ENCODE data around the gene VAC14.

VAC14 gene

DNA sequence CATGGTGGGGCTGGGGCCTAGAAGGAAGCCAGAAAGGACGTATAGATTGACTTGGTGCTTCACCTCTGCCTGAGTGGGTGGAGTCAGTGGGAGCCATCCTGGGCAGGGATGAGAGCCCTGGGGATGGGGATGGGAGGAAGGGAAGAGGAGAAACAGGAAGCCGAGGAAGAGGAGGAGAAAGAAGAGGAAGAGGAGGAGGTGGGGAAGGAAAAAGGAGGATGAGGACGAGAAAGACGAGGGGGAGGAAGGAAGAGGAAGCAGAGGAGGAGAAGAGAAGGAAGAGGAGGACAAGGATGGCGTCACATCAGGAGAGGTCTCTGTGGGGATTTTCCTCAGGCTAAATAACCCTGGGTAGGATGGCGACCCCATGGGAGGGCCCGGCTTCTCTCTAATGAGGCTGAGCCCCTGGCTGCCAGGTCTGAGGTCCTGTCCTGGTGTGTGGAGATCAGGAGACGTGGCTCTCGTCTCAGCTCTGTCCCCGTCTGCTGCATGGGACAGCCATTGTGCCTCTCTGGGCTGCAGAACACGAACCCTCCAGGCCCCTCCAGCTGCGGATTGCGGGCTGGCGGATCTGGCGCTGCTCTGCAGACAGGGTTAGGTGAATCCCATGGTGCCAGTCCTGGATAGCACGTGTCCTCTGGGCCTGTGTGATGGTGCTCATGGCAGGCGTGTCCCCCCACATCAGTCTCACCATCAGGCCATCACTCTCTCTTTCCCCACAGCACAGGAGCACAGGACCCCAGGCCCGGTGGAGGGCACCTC lies 79.6 kb downstream of the VAC14 start:
- DNase-seq, result no peak

DNA sequence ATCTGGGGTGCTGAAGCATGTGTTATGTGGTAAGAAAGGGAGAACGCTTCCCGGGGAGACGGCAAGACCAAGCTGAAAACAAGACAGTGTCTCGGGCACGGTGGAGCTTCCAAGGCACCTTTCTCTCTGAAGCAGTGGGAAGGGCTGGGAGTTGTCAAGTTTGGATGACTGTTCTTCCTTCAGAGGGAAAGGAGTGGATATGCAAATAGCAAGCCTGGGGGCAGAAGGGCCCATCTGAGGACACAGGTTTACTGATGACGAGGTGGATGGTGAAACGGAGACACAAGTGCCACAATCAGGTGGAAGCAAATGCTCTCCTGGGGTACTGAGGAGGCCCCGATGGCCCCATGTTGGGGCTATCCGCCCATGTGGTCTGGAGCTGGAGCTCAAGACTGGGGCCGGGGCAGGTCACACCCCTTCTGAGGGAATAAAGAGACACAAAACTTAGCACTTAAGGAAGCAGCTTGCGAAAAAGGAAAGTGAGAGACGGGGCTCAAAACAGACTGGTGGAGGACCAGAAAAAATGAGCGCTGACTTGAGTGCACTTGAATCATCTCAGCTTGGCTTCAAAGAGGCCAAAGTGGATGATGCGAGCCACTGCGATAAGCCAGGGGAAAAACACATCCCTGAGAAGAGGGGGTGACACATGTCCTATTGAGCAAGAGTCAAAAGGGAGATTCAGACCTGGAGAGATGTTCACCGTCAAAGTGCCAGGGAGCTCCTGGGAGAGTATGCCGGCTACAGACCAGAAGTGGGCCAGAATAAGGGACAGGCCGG lies 80.3 kb downstream of the VAC14 start:
- DNase-seq, result no peak

GRCh38 chr16:70717065-70717464 lies 83.9 kb downstream of the VAC14 start:
- no peak for DNase-seq

- DNase-seq, result no peak
These were observed 85.0 kb downstream of the VAC14 start for GRCh38 chr16:70715860-70716357.

GRCh38 chr16:70715055-70715858 lies 85.7 kb downstream of the VAC14 start:
- no peak for DNase-seq

DNA sequence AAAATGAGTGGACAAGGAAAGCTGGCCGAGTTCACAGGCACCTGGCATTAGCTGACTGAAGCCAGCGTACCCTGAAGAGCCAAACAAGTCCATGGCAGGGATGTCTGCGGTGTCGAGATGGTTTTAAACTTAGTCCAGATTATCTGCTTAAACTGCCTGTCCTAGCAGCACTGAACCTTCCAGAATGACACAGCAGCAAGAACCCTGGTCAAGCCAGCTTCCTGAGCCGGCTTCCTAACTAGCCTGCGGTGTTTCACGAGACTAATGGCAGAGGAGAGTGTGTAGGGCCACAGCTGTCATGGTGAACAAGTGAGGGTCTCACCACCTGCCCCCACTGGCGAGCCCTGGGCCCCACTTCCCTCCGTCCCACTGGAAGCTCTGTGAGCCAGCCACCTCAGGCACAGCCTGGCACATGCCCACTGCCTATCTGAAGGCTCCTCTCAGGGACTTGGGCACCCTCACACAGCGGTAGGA lies 86.3 kb downstream of the VAC14 start:
- no peak for DNase-seq

- DNase-seq, result no peak
These were observed 87.1 kb downstream of the VAC14 start for GRCh38 chr16:70713824-70714223.

DNA sequence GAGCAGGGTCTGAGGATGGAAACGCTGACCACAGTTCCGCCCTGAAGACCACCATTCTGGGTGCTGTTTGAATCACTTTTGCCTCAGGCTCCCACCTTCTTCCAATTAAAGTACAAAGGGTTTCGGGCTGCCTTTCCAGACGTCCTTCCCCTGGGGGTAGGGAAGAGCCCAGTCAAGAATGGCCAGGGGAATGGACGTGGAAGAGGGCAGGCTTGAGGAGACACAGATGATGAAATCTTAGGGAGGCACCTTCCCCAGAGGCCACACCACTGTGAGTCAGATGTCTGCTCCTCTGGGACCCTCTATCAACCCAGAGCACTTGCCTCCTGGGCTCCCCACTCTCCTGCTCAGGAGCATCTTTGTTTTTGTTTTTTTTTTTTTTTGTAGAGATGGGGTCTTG lies 87.6 kb downstream of the VAC14 start:
- no peak for DNase-seq

- DNase-seq, result no peak
These were observed 88.0 kb downstream of the VAC14 start for GRCh38 chr16:70712942-70713341.

DNA sequence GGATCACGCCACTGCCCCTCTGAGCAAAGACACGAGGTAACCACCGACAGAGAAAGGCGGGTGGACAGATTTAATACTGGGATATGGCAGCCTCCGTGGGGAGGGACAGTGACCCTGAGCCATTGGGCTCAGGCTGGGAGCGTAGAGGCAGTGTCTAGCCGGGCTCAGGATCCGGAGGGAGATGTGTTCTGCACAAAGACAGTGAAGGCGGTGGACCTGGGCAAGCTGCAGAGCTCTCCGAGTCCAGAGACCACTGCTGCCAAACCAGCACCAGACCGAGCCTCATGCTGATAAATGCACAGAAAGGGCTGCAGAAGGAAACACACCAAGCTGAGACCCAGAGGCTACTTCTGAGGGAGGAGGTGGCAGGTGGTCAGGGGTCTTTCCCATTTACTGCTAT lies 88.6 kb downstream of the VAC14 start:
- DNase-seq, result no peak

DNA sequence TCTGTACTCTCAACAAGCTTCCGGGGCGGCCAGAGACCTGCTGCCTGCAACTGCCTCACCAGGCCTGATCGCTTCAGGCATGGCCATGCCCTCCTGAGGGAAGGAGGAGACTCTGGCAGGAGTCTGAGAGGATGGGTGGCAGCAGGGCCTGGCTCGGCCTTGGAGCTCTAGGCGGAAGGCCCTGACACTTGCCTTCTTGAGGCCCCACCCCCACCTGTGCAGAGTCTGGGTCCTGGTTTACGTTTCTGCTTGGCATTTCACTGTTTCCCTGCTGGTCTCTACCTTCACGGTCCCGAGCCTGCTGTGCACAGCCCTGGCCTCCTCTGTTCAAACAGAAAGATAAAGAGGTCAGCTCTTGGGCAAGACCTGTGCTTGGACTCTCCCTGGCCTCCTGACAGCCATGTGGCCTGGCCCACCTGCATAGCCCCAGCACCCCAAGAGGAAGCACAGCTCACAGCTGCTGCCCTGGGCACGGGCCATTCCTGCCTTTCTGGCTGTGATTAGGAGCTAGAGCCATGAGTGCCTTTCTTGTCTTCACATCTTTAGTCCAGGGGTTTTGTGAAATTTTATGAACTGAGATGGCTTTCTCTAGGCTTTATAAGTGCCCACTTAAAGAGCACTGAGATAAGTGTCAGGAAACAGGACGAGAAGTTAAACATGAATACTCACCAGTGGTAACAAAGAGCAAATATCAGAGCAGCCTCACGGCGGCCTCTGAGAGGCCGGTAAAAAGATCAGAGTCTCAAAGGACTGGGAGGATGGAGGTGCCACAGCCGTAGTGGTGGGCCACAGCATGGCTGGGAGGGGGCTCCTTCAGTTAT lies 89.5 kb downstream of the VAC14 start:
- DNase-seq, result no peak

- DNase-seq, result no peak
These were observed 90.3 kb downstream of the VAC14 start for GRCh38 chr16:70710422-70711210.

- no peak for DNase-seq
These were observed 91.0 kb downstream of the VAC14 start for GRCh38 chr16:70709942-70710341.

DNA sequence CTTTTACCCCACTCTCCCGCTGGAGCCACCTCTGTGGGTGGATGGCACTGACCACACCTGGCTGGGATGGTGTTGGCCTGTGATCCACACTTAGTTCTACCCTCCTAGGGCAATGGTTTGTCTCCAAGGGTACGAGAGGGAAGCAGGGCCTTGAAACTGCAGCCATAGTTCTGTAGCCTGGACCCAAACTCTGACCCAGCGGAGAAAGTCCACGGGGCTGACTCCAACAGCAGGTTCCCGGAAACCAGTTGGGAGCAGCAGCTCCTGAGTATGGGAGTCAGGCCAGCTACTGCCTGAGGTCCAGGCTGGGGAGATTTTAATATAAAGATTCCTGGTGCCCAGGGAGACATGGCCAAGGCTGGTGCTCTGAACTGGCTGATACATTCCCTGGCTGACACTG lies 91.5 kb downstream of the VAC14 start:
- no peak for DNase-seq

DNA sequence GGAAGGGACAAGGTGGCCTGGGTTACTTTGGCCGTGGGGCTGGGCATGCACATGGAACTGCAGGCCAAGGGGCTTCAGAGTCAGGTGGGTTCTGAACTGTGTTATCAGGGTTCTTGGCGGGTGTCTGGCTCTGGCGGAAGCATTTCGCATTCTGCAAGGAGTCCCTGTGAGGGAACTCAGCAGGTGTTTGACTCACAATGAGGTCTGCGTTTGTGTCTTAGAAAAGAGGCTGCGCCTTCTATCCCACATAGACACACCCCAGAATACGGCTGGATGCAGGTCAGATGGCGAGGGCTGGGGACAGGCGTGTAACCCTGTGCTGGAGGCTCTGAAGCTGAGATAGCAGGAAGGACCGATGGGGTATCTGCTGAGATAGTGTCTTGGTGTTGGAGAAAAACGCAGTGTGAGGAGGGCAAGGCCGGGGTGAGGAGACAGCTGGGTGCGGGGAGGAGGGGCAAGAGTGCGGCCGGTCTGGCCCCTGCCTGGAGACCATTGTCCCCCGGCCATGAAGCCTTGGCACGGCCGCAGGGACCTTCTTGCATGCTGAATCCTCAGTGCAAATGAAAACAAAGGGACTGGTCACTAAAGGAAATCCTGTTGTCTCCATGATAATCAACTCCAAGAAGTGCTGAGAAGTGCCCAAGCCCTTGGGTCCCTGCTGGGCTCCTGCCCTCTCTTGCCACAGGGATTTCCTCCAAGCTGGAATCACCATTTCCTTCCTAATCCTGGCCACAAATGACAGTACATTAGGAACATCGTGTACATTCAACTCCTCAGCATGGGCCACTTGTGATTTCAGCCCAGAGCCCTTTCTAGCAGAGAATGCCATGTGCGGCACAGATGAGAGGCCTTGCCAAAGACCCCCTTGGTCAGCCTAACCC lies 92.4 kb downstream of the VAC14 start:
- DNase-seq, result no peak

- no peak for DNase-seq
These were observed 94.0 kb downstream of the VAC14 start for GRCh38 chr16:70706948-70707465.

DNA sequence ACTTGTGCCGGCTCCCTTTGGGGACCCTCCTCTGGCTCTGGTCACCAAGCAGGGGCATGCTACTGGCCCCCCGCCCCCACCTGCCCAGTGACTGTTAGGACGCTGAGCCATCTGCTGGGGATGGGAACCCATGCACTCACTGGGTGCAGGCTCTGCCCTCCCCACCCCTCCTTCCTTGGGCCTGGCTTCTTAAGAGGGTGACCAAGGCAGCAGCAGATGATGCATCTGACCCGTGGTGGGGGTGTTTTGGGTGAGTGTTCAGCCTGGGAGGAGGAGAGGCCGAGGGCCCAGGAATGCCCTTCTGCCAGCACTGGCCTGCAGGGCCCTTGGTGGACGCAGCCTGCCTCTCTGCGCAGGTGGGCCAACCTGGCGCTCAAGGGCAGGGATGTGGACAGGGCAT lies 95.9 kb downstream of the VAC14 start:
- DNase-seq, result no peak

- DNase-seq, result no peak
These were observed 96.4 kb downstream of the VAC14 start for GRCh38 chr16:70704586-70704985.

DNA sequence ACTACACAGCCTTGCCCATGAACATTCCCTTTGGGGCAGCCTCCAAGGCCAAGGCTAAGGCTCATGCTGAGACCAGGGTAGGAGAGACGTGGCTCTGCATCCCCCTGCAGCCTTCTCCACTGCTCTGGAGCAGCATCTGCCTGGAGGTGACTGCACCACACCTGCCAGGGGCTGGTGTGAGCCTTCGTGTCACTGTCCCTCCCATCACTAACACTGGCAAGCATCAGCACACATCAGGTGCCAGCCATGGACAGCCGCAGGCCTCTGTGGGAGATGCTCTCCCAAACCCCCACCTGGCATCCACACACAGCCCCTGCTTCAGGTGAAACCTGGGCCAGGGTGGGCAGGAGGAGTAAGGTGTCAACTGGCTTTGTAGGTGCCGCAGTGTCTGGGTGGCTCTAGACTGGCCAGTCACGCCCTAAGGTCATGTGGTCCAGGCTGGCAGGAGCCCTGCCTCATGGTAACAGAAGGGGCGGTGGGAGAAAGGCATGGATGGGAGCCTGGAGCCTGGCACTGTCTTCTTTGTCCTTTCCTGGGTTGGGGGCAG lies 97.0 kb downstream of the VAC14 start:
- DNase-seq, result no peak

Data from NCI-H2029 treated with DMSO at 0.1 percent for 48 hours (cell line).